Measurements from ENCODE around the gene ASXL1.

The ASXL1 gene

DNA sequence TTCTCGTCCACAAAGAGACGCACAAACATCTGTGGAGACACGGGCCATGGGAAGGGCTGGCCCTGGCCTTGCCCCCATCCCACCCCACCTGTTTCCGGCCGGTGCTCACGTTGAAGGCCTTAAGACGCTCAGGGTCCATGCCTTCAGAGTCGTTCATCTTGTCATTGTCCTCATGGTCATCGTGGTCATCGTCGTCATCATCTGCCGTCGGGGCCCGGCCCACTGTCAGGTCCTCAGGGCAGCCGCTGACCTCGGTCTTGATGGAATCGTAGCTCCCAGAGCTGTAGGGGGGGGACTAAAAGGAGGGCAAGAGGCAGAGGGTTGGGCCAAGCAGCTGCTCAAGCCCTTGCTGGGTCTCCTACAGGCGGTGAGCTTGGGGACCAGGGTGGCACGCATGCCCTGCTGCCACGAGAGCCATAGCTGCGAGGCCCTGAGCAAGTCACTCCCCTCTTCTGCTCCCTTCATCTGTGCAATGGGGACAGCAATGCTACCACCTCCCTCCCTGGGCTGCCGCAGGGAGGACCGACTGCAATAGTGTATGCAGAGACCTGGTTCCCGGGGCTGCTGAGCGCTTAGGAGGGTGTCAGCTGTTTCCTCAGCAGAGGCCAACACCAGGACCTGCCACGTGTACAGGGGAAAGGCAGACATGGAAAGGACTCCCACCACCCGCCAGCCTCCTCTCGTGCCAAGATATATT, 95.5 kb downstream of the ASXL1 start (continued):
- TF ChIP-seq, protein P1, sequence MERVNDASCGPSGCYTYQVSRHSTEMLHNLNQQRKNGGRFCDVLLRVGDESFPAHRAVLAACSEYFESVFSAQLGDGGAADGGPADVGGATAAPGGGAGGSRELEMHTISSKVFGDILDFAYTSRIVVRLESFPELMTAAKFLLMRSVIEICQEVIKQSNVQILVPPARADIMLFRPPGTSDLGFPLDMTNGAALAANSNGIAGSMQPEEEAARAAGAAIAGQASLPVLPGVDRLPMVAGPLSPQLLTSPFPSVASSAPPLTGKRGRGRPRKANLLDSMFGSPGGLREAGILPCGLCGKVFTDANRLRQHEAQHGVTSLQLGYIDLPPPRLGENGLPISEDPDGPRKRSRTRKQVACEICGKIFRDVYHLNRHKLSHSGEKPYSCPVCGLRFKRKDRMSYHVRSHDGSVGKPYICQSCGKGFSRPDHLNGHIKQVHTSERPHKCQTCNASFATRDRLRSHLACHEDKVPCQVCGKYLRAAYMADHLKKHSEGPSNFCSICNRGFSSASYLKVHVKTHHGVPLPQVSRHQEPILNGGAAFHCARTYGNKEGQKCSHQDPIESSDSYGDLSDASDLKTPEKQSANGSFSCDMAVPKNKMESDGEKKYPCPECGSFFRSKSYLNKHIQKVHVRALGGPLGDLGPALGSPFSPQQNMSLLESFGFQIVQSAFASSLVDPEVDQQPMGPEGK (CRISPR knock-in tag; IDR thresholded peaks at IDR 0.05; ENCODE audit: borderline replicate concordance), result no peak
- no peak for TF ChIP-seq PPARA (CRISPR knock-in tag; IDR thresholded peaks at IDR 0.05; ENCODE audit: borderline replicate concordance)

DNA sequence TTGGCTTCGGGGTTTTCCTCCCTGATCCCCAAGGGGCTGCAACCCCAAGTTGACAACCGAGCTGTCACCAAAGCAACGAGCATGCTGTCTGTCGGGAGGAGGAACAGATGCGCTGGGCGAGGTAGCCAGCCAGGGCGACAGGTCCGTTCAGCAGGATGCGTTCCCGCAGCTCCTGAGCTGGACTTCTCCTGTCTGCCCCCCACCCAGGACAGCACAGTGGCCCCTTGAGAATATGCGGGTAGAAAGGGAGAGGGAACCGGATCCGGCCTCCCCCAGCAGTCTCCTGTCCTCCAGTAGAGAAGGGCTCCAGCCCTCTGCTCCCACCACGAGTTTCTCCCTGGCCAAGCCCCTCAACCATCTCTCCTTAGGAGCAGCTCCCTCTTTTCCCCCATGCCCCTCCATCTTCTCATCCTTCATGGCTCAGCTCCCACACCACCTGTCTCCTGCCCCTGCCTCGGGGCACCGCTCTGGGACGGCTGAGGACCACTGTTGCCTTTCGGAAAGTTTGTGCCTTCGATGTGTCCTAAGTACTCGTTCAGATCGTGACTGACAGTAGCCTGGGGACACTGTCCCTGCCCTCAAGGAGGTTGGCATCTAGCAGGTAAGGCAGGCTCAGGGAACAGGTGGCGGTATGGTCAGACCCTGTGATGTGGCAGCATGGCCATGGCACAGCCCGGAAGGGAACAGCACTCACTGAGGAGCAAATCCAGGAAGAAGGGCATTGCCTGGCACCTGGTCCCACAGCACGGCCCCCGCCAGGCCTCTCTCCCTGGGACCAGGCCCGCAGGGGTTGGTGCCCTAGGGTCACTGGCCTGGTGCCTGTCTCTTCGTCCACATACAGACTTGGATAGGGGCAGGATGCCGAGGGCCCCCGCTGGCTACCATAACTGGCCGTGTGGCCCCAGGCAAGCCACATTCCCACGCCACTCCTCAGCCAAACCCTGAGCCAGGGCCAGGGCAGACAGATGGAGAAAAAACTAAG, 96.3 kb downstream of the ASXL1 start:
- no peak for ATAC-seq
- TF ChIP-seq OSR1 (CRISPR knock-in tag; IDR thresholded peaks at IDR 0.05), result no peak
- no peak for TF ChIP-seq ZNF565 (CRISPR knock-in tag; conservative IDR thresholded peaks at IDR 0.05; ENCODE audit: low read depth)
- no peak for TF ChIP-seq TOX (CRISPR knock-in tag; IDR thresholded peaks at IDR 0.05; ENCODE audit: borderline replicate concordance)
- TF ChIP-seq, protein P2, sequence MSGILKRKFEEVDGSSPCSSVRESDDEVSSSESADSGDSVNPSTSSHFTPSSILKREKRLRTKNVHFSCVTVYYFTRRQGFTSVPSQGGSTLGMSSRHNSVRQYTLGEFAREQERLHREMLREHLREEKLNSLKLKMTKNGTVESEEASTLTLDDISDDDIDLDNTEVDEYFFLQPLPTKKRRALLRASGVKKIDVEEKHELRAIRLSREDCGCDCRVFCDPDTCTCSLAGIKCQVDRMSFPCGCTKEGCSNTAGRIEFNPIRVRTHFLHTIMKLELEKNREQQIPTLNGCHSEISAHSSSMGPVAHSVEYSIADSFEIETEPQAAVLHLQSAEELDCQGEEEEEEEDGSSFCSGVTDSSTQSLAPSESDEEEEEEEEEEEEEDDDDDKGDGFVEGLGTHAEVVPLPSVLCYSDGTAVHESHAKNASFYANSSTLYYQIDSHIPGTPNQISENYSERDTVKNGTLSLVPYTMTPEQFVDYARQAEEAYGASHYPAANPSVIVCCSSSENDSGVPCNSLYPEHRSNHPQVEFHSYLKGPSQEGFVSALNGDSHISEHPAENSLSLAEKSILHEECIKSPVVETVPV (CRISPR knock-in tag; IDR thresholded peaks at IDR 0.05), result no peak
- TF ChIP-seq RARB (CRISPR knock-in tag; IDR thresholded peaks at IDR 0.05), result no peak
- TF ChIP-seq, protein P3, sequence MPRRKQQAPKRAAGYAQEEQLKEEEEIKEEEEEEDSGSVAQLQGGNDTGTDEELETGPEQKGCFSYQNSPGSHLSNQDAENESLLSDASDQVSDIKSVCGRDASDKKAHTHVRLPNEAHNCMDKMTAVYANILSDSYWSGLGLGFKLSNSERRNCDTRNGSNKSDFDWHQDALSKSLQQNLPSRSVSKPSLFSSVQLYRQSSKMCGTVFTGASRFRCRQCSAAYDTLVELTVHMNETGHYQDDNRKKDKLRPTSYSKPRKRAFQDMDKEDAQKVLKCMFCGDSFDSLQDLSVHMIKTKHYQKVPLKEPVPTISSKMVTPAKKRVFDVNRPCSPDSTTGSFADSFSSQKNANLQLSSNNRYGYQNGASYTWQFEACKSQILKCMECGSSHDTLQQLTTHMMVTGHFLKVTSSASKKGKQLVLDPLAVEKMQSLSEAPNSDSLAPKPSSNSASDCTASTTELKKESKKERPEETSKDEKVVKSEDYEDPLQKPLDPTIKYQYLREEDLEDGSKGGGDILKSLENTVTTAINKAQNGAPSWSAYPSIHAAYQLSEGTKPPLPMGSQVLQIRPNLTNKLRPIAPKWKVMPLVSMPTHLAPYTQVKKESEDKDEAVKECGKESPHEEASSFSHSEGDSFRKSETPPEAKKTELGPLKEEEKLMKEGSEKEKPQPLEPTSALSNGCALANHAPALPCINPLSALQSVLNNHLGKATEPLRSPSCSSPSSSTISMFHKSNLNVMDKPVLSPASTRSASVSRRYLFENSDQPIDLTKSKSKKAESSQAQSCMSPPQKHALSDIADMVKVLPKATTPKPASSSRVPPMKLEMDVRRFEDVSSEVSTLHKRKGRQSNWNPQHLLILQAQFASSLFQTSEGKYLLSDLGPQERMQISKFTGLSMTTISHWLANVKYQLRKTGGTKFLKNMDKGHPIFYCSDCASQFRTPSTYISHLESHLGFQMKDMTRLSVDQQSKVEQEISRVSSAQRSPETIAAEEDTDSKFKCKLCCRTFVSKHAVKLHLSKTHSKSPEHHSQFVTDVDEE (CRISPR knock-in tag; IDR thresholded peaks at IDR 0.05), result no peak

DNA sequence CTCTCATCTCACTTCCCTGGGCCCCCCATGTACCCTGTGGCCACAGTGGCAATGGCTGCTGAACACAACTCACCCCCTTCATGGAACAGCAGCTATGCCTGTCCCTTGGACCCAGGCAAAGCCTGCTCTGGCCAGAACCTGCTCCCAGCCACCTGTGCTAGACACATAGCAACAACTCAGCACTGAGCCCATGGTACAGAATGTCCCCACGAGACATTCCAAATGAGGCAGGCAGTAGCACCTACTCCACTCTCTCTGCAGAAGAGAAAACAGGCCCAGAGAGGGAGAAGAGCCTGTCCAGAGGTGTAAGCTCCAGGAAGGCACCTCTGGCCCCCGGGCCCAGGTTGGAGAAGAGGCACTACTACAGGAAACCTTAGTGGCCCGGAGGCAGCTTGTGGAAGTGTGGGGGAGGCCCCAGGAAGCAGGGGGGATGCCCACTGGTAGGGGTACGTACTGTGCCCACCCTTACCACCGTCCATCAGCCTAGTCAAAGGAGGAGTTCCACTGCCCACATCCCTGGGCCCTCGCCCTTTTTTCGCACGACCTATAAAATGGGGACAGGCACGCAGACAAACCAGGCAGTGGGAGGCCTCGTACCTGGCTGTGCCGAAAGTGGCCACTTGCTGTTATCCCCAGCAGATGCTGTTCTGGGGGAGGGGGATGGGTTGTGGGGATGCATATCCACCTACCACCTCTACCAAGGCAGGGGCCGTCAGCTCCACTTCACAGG, 97.2 kb downstream of the ASXL1 start:
- no peak for ATAC-seq
- TF ChIP-seq SNAI2 (CRISPR knock-in tag; IDR thresholded peaks at IDR 0.05) (no peak), BACH2 (CRISPR knock-in tag; IDR thresholded peaks at IDR 0.05; ENCODE audit: borderline replicate concordance) (no peak), ARNTL (CRISPR knock-in tag; IDR thresholded peaks at IDR 0.05; ENCODE audit: borderline replicate concordance, low read depth) (no peak), ISL1 (CRISPR knock-in tag; IDR thresholded peaks at IDR 0.05) (no peak), ZC3H10 (CRISPR knock-in tag; IDR thresholded peaks at IDR 0.05) (no peak), ZNF8 (CRISPR knock-in tag; IDR thresholded peaks at IDR 0.05) (no peak), ZFP3 (CRISPR knock-in tag; IDR thresholded peaks at IDR 0.05) (no peak), CSDC2 (CRISPR knock-in tag; IDR thresholded peaks at IDR 0.05) (no peak), ZNF70 (CRISPR knock-in tag; IDR thresholded peaks at IDR 0.05) (no peak), RARB (CRISPR knock-in tag; IDR thresholded peaks at IDR 0.05) (no peak), ZNF565 (CRISPR knock-in tag; conservative IDR thresholded peaks at IDR 0.05; ENCODE audit: low read depth) (no peak), TCF4 (CRISPR knock-in tag; IDR thresholded peaks at IDR 0.05; ENCODE audit: borderline replicate concordance) (no peak)
- TF ChIP-seq, protein P4, sequence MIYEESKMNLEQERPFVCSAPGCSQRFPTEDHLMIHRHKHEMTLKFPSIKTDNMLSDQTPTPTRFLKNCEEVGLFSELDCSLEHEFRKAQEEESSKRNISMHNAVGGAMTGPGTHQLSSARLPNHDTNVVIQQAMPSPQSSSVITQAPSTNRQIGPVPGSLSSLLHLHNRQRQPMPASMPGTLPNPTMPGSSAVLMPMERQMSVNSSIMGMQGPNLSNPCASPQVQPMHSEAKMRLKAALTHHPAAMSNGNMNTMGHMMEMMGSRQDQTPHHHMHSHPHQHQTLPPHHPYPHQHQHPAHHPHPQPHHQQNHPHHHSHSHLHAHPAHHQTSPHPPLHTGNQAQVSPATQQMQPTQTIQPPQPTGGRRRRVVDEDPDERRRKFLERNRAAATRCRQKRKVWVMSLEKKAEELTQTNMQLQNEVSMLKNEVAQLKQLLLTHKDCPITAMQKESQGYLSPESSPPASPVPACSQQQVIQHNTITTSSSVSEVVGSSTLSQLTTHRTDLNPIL (CRISPR knock-in tag; IDR thresholded peaks at IDR 0.05; ENCODE audit: low read depth), result no peak
- TF ChIP-seq, protein P3 (CRISPR knock-in tag; IDR thresholded peaks at IDR 0.05), result no peak
- TF ChIP-seq, protein P2 (CRISPR knock-in tag; IDR thresholded peaks at IDR 0.05), result no peak
- TF ChIP-seq, protein P1 (CRISPR knock-in tag; IDR thresholded peaks at IDR 0.05; ENCODE audit: borderline replicate concordance), result no peak
